Fibroblast of skin of left quadriceps (primary cell): ENCODE measurements around the gene ABCA2.
"Not testable (repeated sequence)": the region's sequence is repeated elsewhere in the genome, so short reads cannot be mapped to it uniquely, and the experiment has no call there.

Experiments
- DNase-seq, 2 experiments: peaks; one replicate each; pipeline ENCODE4 v3.0.0-alpha.2; 2013; ENCODE audit warnings: low read depth in 2 of 2

ABCA2 gene

DNA sequence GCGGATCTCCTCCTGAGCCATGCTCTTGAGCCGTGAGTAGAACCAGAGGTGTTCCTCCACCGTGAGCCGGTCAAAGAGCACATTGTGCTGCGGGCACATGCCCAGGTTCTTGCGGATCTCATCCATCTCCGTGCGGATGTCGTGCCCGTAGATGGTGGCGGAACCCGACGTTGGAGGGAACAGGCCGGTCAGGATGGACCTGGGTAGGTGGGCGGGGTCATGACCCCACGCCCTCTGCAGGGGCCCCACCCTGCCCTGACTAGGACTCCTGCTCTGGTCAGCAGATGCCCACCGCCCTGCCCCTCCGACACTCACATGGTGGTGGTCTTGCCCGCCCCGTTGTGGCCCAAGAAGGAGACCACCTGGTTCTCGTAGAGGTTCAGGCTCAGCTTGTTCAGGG is 12.1 kb downstream of the ABCA2 start:
- no peak for DNase-seq

DNA sequence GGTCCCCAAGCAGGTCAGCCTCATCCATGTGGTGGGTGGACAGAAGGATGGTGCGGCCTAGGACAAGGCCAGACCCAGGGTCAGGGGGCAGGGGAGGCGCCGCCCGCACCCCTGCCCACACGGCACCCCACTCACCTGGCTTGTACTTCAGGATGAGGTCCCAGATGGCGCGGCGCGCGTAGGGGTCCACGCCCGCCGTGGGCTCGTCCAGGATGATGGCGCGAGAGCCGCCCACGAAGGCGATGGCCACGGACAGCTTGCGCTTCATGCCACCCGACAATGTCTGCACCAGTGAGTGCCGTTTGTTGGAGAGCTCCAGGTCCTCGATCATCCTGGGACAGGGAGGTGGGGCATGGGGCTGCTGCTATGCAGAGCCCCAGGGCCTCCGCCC is 12.5 kb downstream of the ABCA2 start:
- DNase-seq: no peak

DNA sequence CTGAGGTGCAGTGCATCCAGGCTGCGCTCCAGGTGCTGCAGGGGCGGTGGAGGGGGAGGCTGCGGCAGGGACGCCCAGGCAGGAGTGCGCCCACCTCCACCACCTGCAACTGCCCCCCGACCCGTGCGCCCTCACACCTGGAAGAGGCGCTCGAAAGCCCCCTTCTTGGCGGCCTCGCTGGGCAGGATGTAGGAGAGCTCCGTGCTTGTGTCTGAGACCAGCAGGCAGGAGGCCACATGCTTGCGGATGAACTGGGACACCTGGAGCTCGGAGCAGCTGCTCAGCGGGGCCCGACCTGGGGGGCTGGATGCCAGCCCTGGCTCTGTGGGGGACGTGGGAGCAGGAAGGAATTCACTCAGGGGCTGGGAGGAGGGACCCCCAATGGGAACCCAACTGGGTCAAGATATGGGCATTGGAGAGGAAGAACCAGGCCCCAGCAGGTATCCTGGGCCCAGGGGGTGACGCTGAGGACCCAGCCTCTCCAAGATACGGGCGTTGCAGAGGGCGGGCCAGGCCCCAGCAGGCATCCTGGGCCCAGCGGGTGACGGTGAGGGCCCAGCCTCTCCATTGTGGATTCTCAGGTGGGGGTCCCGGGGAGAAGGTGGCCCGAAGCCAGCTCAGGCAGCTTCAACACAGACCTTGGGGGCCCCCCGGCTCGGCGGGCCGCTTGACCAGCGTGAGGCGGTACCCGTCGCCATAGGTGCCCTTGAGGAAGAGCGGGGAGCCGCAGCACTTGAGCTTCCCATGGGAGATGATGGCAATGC is 13.1 kb downstream of the ABCA2 start:
- no peak for DNase-seq

DNA sequence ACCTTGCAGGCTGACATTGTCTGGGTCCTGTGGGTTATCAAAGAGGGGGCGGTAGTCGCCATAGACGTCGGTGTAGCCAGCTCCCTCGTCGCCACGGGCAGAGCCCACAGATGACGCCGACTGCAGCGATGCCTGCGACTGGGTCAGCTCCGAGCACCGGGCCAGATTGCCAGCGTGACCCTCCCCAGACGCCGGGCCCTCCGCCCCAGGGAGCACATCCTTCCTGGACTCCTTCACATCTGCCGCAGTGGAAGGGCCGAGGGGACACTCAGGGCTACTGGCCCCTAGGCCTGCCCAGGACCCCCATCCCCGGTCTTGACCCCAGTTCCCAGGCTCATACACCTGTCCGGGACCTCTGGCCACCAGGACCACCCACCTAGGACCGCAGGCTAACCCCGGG is 13.9 kb downstream of the ABCA2 start:
- DNase-seq: no peak

DNA sequence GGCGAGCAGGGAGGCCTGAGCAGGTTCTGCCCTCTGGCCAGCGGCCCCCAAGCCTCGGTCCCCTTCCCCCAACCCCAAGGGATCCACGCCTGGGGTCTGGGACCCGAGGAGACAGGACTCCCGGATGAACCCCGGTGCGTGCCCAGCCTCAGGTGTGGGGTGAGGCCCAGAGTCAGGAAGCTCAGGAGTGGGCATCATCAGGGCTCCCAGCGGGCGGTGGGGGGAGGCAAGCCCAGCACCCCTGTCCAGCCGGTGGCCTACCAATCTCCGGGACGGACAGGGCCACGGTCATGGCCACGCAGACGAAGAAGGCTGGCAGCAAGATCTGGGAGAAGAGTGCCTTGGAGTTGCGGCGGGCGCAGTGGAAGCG is 14.5 kb downstream of the ABCA2 start:
- DNase-seq: no peak

DNA sequence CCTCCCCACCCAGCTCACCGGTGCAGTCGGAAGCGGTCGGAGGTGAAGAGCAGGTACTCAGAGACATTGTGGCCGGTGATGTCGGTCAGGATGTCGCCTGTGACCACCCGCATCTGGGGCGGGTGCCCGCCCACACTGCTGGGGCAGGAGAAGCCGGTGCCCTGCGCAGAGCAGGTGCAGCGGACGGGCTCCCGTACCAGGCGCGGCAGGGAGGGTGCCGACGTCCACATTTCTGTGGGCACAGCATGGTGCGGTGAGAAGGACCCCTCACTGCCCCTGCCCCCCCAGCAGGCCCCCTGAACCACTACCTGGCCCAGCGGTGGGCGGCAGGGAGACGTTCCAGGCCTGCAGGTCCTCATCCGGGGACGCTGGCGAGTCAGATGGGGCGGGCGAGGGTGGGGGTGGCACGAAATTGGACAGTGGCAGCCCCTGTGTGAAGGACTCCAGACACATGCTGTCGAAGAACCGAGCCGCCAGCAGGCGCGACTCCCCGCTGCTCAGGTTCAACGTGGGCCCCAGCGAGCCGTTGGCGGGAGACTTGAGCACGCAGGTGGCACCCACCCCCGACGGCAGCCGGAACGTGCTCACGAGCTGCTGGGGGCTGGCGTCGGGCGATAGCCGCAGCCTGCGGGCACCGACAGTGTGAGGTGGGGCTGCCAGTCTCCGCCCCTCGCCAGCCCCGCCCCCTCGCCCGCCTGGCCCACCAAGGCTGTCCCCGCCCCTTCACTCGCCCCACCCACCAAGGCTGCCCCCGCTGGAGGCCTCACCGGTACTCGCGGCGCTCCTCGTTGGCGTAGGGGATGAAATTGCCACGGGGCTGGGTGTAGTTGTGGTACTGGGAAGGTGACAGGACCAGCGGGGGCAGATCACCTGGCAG is 15.1 kb downstream of the ABCA2 start:
- no peak for DNase-seq

DNA sequence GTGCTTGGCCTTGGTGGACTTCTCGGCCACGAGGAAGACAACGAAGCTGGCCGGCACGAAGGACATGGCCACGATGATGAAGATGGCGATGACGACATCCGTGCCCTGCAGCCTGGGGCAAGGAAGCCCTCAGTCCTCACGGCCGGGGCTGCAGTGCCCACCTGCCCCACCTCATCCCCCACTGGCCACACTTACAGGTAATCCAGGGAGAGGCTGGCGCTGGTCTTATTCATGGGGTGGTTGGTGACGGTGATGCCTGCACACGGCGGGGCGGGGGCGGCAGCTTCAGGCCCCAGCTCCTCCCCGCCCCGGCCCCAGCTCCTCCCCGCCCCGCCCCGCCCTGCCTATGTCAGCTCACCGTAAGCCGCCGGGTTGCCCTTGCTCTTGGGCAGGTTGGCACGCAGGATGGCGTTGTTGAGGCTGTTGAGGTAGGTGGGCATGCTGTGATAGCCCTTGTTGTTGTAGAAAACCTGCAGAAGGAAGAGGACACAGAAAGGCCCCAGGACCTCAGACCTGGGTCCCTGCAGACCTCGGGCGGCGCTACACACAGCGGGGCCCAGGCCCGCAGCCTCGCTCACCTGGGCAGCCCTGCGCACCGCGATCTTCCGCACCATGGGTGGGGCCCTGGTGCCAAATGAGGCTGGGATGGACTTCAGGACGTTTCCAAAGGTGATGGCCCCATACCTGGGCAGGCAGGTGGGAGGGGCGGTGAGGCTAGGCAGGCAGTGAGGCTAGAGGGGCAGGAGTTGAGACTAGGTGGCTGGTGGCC is 15.9 kb downstream of the ABCA2 start:
- no peak for DNase-seq

DNA sequence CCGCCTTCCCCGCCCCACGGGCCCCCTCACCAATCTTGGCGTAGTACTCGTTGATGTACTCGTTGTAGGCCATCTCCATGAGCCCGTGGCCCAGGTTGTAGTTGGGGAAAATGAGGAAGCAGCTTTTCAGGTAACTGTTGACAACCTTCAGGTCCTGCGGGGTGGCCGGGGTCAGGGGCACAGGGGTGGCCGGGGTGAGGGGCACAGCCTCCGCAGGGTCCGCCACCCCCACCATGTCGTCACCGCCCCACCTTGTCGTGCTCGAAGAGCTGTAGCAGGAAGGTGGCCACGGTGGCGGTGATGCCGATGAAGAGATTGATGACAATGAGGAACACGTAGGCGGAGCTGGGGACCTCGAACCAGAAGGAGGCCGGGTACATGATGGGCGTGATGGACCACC is 16.9 kb downstream of the ABCA2 start:
- no peak for DNase-seq

DNA sequence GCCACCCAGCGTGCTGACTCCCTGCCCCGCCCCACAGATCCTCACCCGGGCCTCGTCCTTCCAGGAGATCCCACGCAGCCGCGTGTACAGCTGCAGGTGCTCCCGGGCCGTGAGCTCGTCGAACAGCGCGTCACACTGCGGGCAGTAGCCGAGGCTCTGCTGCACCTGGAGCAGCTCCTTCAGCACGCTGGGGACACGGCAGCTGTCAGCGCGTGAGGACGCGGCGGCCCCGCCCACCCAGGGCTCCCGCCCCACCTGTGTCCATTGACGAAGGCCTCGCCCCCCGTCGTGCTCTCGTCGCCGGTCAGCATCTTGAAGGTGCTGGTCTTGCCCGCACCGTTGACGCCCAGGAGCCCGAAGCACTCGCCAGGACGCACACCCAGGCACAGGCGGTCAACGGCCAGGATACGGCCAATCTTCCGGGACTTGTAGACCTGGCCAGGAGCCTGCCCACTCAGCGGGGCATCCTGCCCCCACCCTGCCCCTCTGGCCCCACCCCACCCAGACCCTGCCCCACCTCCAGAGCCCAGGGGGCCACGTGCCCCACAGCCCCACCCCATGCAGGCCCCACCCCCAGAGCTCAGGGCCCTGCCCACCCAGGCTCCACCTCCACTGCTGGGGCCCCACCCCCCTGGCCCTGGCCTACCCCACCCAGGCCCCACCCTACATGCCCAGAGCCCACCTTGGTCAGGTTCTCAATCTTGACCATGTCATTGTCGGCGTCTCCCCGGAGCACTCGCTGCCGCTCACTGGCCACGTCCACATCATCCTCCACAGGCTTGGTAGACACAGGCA is 17.9 kb downstream of the ABCA2 start:
- no peak for DNase-seq

DNA sequence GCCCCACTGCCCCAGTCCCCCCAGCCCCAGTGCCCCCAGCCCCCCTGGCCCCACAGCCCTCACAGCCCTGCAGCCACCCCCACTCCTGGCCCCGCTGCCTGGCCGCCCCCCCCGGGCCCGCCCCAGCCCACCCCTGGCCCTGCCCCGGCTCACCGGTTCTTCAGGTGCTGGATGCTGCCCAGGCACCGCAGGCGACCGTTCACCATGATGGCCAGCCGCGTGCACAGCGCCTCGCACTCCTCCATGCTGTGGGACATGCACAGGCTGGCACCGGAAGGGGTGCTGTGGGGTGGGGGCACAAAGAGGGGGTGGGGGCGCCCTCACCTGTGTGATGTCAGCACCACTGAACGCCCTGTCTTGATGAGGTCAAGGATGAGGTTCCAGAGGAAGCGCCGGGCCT is 18.8 kb downstream of the ABCA2 start:
- DNase-seq: no peak

DNA sequence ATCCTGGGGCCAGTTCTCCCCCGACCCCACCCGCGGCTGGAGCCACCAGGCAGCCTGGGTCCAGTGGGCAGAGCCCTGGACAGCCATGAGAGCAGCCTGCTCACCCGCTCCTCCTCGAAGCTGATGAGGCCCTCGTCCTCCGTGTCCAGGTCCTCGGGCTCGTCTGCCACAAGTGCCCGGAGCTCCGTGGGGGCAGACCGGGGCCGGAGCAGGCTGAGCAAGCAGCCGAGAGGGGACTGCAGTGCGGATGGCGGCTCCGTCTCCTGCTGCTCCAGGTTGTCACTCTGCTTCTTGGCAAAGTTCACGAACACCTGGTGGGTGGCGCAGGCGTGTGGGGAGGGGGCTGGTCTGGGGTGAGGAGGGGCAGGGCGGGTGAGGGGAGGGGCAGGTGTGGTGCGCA is 19.7 kb downstream of the ABCA2 start:
- DNase-seq: no peak

DNA sequence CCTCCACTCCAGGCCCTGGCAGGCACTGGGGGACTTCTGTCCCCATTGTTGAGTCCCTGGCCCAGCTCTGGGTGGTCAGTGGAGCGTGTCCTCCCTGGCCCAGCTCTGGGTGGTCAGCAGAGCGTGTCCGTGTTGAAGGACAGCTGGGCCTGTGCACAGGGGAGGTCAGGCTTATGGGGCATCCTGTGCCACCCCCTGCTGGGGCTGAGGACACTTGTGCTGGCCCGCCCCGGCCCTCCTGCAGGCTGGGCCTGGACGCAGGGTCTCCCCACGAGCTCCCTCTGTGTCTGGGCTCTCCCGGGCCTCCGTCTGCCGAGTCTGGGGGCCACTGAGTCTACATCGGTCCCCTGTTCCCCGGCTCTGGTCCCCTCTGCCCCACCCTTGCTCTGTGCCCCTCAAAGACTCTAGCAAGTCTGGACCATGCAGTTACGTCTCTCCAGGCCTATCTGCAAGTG is 20.2 kb downstream of the ABCA2 start:
- DNase-seq: no peak

DNA sequence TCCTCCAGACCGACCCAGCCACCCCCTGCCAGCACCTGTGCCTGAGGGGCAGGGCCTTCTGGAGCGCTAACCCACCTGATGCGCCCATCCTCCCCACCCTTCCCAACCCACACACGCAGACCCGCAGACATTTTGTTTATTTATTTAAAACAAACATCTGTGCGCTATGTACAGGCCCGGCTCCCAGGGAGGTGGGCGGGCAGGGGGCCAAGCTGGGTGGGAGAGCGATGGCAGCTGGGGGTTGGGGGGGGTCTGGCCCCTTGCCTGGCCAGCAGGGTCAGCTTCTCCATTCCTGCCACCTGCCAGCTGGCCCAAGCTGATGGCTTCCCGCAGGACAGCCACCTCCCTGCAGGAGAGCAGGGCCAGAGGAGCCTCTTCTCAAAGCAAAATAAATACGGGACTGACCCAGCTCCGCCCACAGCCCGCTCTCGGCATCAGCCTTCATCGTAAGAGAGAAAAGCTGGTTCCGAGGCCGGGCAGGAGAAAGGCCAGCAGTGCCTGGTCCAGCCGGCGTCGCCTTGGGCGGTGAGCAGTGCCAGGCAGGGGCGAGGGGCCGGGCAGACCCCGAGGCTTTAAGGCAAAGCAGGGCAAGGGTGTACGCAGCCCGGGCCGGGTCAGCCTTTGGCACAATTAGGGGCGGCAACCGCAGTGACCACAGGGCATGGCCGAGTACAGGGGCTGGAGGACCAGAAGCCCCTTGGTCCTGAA is 20.8 kb downstream of the ABCA2 start:
- no peak for DNase-seq

DNA sequence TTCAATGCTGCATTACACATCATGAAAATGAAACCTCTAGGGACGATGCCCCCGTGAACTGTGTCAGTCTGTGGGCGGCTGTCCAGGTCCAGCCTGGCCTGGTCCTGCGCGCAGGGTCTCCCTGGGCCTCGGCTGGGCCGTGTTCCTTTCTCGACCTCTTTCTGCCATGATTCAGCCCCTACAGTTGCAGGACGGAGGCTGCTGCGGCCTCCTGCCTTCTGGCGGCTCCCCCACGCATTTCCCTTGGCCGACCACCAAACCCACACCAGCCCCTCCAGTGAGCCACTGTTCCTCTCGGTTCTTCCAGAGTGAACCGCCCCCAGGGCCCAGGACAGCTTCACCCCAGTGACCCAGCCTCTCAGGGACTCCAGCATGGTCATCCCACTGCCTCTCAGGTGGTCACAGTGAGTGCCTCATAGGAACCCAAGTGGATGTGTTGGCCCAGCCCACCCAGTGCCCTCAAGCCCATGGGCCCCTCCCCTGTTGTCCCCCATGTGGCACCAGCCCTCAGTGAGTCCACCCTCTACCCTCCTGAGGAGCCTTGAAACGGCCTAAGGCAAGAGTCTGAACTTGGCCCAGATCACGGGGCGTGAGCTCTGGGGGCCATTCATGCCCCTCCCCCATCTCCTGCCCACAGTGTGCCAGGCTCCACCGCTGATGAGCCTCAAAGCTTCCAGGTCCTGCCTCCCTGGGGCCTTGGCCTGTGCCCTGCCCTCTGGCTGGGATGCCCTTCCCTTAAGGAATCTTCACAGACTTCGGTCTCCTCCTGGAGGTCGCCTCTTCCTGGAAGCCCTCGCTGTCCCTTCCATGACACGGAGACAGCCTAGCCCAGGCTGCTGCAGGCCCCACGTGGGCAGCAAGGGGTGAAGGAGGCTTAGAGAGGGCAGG is 21.7 kb downstream of the ABCA2 start:
- DNase-seq: no peak

DNA sequence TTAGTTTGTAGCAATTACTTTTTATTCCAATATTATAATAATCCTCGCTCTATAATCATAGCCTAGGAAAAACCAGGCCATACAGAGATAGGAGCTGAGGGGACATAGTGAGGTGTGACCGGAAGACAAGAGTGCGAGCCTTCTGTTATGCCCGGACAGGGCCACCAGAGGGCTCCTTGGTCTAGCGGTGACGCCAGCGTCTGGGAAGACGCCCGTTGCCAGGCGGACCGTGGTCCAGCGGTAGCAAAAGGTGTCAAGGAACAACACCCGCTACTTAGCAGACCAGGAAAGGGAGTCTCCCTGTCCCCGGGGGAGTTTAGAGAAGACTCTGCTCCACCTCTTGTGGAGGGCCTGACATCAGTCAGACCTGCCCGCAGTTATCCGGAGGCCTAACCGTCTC is 23.8 kb downstream of the ABCA2 start:
- DNase-seq: not testable (repeated sequence)

DNA sequence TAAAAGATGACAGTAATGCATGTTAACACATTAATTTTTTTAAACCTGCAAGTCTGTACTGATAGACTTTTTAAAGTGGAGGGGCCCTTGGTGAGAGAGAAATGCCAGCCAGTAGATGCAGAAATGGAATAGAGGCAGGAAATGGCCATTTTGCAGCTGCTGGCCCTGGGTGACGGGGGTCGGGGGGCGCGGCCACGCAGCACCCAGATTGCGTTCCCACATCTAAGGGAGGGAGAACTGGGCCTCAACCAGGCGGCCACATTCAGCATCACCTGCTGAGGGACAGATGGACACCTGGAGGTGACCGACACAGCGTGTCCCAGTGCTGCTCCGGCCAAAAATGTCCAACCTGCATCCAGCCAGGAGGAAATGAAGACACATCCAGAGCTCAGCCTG is 25.4 kb downstream of the ABCA2 start:
- no peak for DNase-seq

DNA sequence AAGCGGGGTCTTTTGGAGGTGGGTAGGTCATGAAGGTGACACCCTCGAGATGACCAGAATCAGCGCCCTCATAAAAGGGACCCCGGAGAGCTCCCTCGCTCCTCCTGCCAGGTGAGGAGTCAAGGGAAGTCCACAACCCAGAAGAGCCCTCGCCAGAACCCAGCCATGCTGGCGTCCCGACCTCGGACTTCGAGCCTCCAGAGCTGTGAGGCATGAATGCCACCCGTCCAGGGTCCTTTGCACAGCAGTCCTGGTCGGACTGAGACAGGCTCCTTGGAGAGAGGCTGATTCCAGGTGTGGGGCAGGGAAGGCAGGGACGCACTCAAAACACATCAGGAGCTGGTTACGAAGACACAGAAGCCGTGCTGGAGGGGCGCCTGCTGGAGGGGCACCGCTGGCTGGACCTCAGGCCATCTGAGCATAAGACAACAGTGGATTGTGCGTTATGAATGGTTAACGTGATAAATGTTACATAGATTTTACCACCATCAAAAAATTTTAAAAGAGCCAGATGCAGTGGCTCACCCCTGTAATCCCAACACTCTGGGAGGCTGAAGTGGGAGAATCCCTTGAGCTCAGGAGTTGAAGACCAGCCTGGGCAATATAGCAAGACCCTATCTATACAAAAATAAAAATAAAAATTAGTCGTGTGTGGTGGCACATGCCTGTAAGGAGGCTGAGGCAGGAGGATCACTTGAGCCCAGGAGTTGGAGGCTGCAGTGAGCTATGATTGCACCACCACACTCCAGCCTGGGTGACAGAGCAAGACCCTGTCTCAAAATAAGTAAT is 26.0 kb downstream of the ABCA2 start:
- no peak for DNase-seq

DNA sequence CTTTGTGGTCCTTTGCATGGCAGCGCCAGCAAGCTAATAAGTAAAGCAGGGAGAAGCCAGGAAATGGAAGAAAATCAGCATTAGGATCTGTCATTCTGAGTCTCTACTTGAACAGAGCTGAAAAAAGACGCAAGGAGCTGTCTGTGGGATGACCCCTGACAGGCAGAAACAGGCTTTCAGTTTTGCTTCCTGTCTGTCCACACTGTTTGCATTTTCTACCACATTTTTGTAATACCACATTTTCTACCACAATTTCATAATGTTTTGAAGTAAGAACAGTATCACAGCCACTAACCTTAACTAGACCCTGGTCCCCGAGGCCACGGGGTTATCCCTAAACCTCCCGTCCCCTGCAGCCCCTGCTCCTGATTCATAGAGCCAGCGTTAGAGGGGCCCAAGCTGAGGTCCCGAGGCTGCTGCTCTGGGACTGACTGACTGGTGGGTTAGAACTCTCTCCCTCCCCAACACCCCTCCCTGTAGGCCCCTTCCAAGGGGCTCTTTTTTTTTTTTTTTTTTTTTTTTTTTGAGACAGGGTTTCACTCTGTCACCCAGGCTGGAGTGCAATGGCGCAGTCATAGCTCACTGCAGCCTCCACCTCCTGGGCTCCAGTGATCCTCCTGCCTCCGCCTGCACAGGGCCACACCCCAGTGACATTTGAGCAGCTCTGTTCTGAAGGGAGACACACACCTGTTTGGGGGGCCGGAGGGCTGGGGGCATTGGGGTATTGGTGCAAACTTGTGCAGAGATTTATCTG is 27.7 kb downstream of the ABCA2 start:
- DNase-seq: peak in 1 of 2 experiments; percentile 22
